Panc1 (cell line): ENCODE data around the gene NAPG. TPM values are rescaled to one million over a fixed set of nuclear protein-coding genes. Genes with fewer than 3 reads are reported as not detected.

Experiments used
- ATAC-seq: fragments of 200-7000 bp; cut with Tn5 transposase; 2 replicates; pipeline ENCODE4 v1.9.1; 2020; ENCODE audit warnings: mild to moderate bottlenecking, moderate library complexity
- BruUV-seq: library from RNA; stranded (reverse); fragments of 400-500 nt; replicated peaks from 2 replicates; lab custom pipeline; 2021; lab: Mats Ljungman, UMichigan
- CTCF ChIA-PET: fragments of 300-600 bp; sonication (Branson Sonifier 250); formaldehyde crosslinking; loops from one replicate; lab custom pipeline; 2022; ENCODE audit warnings: antibody characterized with exemption; lab: Charles Lee
- POLR2A ChIA-PET: fragments of 300-600 bp; sonication (Branson Sonifier 250); formaldehyde crosslinking; loops from one replicate; lab custom pipeline; 2022; ENCODE audit warnings: antibody characterized with exemption; lab: Charles Lee
- DNase-seq: peaks from one replicate; pipeline ENCODE4 v3.0.0-alpha.2; 2010; ENCODE audit warnings: low read depth, low spot score
- H3K27ac ChIP-seq: 2 replicates; pipeline ENCODE4 v1.5.1; 2011; ENCODE audit warnings: mild to moderate bottlenecking, low read length, inconsistent platforms
- H3K27me3 ChIP-seq: fragments of 200-500 bp; sonication (Bioruptor generic); 2 replicates; pipeline ENCODE4 v1.6.0; 2014; ENCODE audit warnings: low read length, inconsistent platforms; ENCODE audit not compliant: control insufficient read depth, insufficient read depth
- H3K36me3 ChIP-seq: fragments of 200-500 bp; sonication (Bioruptor generic); 2 replicates; pipeline ENCODE4 v1.5.1; 2014; ENCODE audit warnings: inconsistent platforms, mild to moderate bottlenecking, low read length, moderate library complexity; ENCODE audit not compliant: control insufficient read depth, insufficient read depth
- H3K4me1 ChIP-seq: 2 replicates; pipeline ENCODE4 v1.5.1; 2011; ENCODE audit warnings: inconsistent platforms, mild to moderate bottlenecking, low read length, moderate library complexity; ENCODE audit not compliant: control insufficient read depth, insufficient read depth
- H3K4me3 ChIP-seq, 2 experiments: 2 replicates each; pipeline ENCODE4 v1.5.1; 2011 to 2012; ENCODE audit warnings: low read depth in 2 of 2, low read length in 2 of 2, mild to moderate bottlenecking in 2 of 2, inconsistent platforms in 1 of 2, moderate library complexity in 1 of 2
- H3K9me3 ChIP-seq: fragments of 200-500 bp; sonication (Bioruptor generic); 2 replicates; pipeline ENCODE4 v1.5.1; 2014; ENCODE audit warnings: low read depth, mild to moderate bottlenecking, inconsistent platforms, low read length, moderate library complexity; ENCODE audit not compliant: control insufficient read depth, insufficient read depth
- CTCF ChIP-seq: fragments of 450-650 bp; IDR thresholded peaks from 2 replicates; pipeline ENCODE4 v1.5.1; 2017; ENCODE audit warnings: mild to moderate bottlenecking
- POLR2AphosphoS5 ChIP-seq: IDR thresholded peaks from 2 replicates; pipeline ENCODE4 v1.6.1; 2012; ENCODE audit warnings: mild to moderate bottlenecking, low read depth, low read length, moderate library complexity
- REST ChIP-seq, 2 experiments: IDR thresholded peaks; 2 replicates each; pipeline ENCODE4 v1.6.1; 2011 to 2012; ENCODE audit warnings: low read depth in 2 of 2, control low read depth in 1 of 2, low read length in 1 of 2, mild to moderate bottlenecking in 1 of 2, moderate library complexity in 1 of 2; ENCODE audit not compliant: insufficient read depth in 1 of 2
- SIN3A ChIP-seq: IDR thresholded peaks from 2 replicates; pipeline ENCODE4 v1.6.1; 2012; ENCODE audit warnings: low read depth, mild to moderate bottlenecking, low read length, moderate library complexity, borderline replicate concordance; ENCODE audit not compliant: insufficient read depth
- TCF7L2 ChIP-seq: IDR thresholded peaks from 2 replicates; pipeline ENCODE4 v1.6.1; 2011; ENCODE audit warnings: mild to moderate bottlenecking, low read depth, low read length, inconsistent platforms
- in situ Hi-C: cut with HindIII; loops from 2 replicates; pipeline ENCODE4 v1.10.0; 2016; ENCODE audit warnings: low sequenced_read_pairs, low pct_unique_long_range_greater_than_20kb
- intact Hi-C: fragments of 100-400 bp; cut with micrococcal nuclease; formaldehyde crosslinking; loops from one replicate; pipeline ENCODE4 v1.10.0; 2022; ENCODE audit not compliant: unreplicated experiment
- total RNA-seq: library from RNA; stranded (reverse); gene quantifications from one replicate; pipeline ENCODE4 v1.2.1, GENCODE V29; 2021; ENCODE audit not compliant: unreplicated experiment

NAPG gene
- total RNA-seq, 1 experiment from 2014 or later, result 27.8 TPM

- Histone ChIP-seq H3K27me3 (peaks cover 6% of the 10 kb centered on the region; the same call in 1 of the 2 replicates), H3K4me1 (no peaks in the 10 kb centered on the region; the same call in 1 of the 2 replicates), H3K36me3 (no peaks in the 10 kb centered on the region), H3K9me3 (no peaks in the 10 kb centered on the region), H3K27ac (no peak overlapping the region), H3K4me3 (no peak overlapping the region)
- TF ChIP-seq TCF7L2 (no peak), REST (IDR thresholded peaks at IDR 0.05; ENCODE audit: insufficient read depth in 1 of 2, low read depth in 2 of 2, low read length in 1 of 2) (no peak), POLR2AphosphoS5 (no peak), CTCF (no peak), SIN3A (no peak)
- ChIA-PET POLR2A (no interaction called here), CTCF (no interaction called here)
- no TSS peak for BruUV-seq
- ATAC-seq (no peak), DNase-seq (no peak)
- intact Hi-C loops (no loop called here), in situ Hi-C loops (no loop called here)
These were observed 4.3 kb upstream of the NAPG start for GRCh38 chr18:10521566-10521965.

GRCh38 chr18:10522574-10522973, 3.3 kb upstream of the NAPG start:
- CTCF ChIA-PET, result no interaction called here
- no peak for DNase-seq
- no peak for ATAC-seq

More at GRCh38 chr18:10522574-10522973, 3.3 kb upstream of the NAPG start:
- Histone ChIP-seq H3K4me3 (no peak overlapping the region), H3K4me1 (peaks cover 3% of the 10 kb centered on the region; the same call in 1 of the 2 replicates), H3K36me3 (no peaks in the 10 kb centered on the region), H3K9me3 (no peaks in the 10 kb centered on the region), H3K27me3 (0 out of 2 replicates have a peak, but pooled peaks cover 2% of the 10 kb centered on the region), H3K27ac (no peak overlapping the region)
- TF ChIP-seq REST (IDR thresholded peaks at IDR 0.05; ENCODE audit: insufficient read depth in 1 of 2, low read depth in 2 of 2, low read length in 1 of 2) (no peak), TCF7L2 (no peak), POLR2AphosphoS5 (no peak), CTCF (no peak), SIN3A (no peak)
- POLR2A ChIA-PET, result no interaction called here
- BruUV-seq, result no TSS peak
- intact Hi-C loops, result no loop called here
- in situ Hi-C loops, result no loop called here
